Measurements from ENCODE around the gene OR2L13. TPM values are rescaled to one million over a fixed set of nuclear protein-coding genes. Genes with fewer than 3 reads are reported as not detected.
"Not testable (repeated sequence)": the region's sequence is repeated elsewhere in the genome, so short reads cannot be mapped to it uniquely, and the experiment has no call there.

Gene OR2L13
- total and polyA plus RNA-seq, 12 donors: not detected

DNA sequence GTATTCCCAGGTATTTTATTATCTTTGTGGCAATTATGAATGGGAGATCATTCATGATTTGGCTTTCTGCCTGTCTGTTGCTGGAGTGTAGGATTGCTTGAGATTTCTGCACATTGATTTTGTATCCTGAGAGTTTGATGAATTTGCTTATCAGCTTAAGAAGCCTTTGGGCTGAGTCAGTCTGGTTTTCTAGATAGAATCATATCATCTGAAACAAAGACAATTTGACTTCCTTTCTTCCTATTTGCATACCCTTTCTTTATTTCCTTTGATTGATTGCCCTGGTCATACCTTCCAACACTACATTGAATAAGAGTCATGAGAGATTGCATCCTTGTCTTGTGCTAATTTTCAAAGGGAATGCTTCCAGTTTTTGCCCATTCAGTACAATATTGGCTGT is 40.3 kb upstream of the OR2L13 start:
- peaks cover 0 to 38% (median 3%) of the 10 kb centered on the region in 11 donors for H3K9me3 ChIP-seq
- H3K27ac ChIP-seq: no peak overlapping the region
- no peaks in the 10 kb centered on the region for H3K4me1 ChIP-seq
- no peaks in the 10 kb centered on the region for H3K27me3 ChIP-seq
- H3K4me3 ChIP-seq: no peak overlapping the region
- ATAC-seq: no peak
- intact Hi-C loops (cut with DNase I): no loop called here
- no peak for DNase-seq
- no peaks in the 10 kb centered on the region for H3K36me3 ChIP-seq
- TF ChIP-seq, protein P1, sequence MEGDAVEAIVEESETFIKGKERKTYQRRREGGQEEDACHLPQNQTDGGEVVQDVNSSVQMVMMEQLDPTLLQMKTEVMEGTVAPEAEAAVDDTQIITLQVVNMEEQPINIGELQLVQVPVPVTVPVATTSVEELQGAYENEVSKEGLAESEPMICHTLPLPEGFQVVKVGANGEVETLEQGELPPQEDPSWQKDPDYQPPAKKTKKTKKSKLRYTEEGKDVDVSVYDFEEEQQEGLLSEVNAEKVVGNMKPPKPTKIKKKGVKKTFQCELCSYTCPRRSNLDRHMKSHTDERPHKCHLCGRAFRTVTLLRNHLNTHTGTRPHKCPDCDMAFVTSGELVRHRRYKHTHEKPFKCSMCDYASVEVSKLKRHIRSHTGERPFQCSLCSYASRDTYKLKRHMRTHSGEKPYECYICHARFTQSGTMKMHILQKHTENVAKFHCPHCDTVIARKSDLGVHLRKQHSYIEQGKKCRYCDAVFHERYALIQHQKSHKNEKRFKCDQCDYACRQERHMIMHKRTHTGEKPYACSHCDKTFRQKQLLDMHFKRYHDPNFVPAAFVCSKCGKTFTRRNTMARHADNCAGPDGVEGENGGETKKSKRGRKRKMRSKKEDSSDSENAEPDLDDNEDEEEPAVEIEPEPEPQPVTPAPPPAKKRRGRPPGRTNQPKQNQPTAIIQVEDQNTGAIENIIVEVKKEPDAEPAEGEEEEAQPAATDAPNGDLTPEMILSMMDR (IDR thresholded peaks at IDR 0.05): no peak

DNA sequence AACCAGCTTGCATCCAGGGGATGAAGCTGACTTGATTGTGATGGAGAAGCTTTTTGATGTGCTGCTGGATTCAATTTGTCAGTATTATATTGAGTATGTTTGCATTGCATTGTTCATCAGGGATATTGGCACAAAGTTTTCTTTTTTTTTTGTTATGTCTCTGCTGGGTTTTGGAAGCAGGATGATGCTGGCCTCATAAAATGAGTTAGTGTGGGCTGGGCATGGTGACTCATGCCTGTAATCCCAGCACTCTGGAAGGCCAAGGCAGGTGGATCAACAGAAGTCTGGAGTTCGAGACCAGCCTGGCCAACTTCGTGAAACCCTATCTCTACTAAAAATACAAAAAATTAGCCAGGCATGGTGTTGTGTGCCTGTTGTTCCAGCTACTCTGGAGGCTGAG is 39.7 kb upstream of the OR2L13 start:
- 53 to 57% methylated on average over 2 of the region's 2 CpGs for WGBS, 2 donors

GRCh38 chr1:248065071-248065470 is 29.9 kb upstream of the OR2L13 start:
- H3K4me1 ChIP-seq: no peaks in the 10 kb centered on the region
- 76 to 79% methylated on average over 2 of the region's 2 CpGs for WGBS, 2 donors
- H3K36me3 ChIP-seq: no peaks in the 10 kb centered on the region
- H3K27me3 ChIP-seq: no peaks in the 10 kb centered on the region
- H3K9me3 ChIP-seq: peaks cover 0 to 25% (median 0%) of the 10 kb centered on the region in 11 donors
- TF ChIP-seq, protein P1 (IDR thresholded peaks at IDR 0.05): no peak
- H3K27ac ChIP-seq: no peak overlapping the region
- intact Hi-C loops (cut with DNase I): no loop called here
- DNase-seq: no peak
- H3K4me3 ChIP-seq: no peak overlapping the region
- ATAC-seq: no peak

More for the DNA sequence above, 39.7 kb upstream of the OR2L13 start:
- intact Hi-C loops (cut with DNase I): no loop called here
- H3K4me3 ChIP-seq: no peak overlapping the region
- TF ChIP-seq, protein P1 (IDR thresholded peaks at IDR 0.05): no peak
- no peaks in the 10 kb centered on the region for H3K36me3 ChIP-seq
- no peaks in the 10 kb centered on the region for H3K27me3 ChIP-seq
- ATAC-seq (no peak), DNase-seq (no peak)
- H3K9me3 ChIP-seq: peaks cover 0 to 38% (median 3%) of the 10 kb centered on the region in 11 donors
- no peak overlapping the region for H3K27ac ChIP-seq
- H3K4me1 ChIP-seq: no peaks in the 10 kb centered on the region

- Histone ChIP-seq H3K27me3 (no peaks in the 10 kb centered on the region), H3K27ac (no peak overlapping the region), H3K9me3 (peaks cover 0 to 25% (median 0%) of the 10 kb centered on the region in 11 donors), H3K4me3 (no peak overlapping the region), H3K36me3 (no peaks in the 10 kb centered on the region), H3K4me1 (no peaks in the 10 kb centered on the region)
- intact Hi-C loops (cut with DNase I): no loop called here
- no peak for ATAC-seq
- no peak for DNase-seq
- TF ChIP-seq, protein P1 (IDR thresholded peaks at IDR 0.05): no peak
- 93 to 99% methylated on average over 3 of the region's 3 CpGs for WGBS, 2 donors
These were observed 29.4 kb upstream of the OR2L13 start for GRCh38 chr1:248065604-248066003.

- H3K27me3 ChIP-seq; H3K27ac ChIP-seq; H3K36me3 ChIP-seq; DNase-seq; H3K4me3 ChIP-seq; H3K4me1 ChIP-seq; ATAC-seq; intact Hi-C loops (cut with DNase I): not testable (repeated sequence)
- 83 to 85% methylated on average over 10 of the region's 17 CpGs for WGBS, 2 donors
- H3K9me3 ChIP-seq: peaks cover 0 to 10% (median 0%) of the 10 kb centered on the region in 11 donors
These were observed 11.1 kb upstream of the OR2L13 start for GRCh38 chr1:248083864-248084263.

Measured in heart right ventricle (tissue), 16 donors.